Measurements from ENCODE around the gene PGM3. TPM values are rescaled to one million over a fixed set of nuclear protein-coding genes. Genes with fewer than 3 reads are reported as not detected.
"Not testable (repeated sequence)": the region's sequence is repeated elsewhere in the genome, so short reads cannot be mapped to it uniquely, and the experiment has no call there.

The PGM3 gene, protein sequence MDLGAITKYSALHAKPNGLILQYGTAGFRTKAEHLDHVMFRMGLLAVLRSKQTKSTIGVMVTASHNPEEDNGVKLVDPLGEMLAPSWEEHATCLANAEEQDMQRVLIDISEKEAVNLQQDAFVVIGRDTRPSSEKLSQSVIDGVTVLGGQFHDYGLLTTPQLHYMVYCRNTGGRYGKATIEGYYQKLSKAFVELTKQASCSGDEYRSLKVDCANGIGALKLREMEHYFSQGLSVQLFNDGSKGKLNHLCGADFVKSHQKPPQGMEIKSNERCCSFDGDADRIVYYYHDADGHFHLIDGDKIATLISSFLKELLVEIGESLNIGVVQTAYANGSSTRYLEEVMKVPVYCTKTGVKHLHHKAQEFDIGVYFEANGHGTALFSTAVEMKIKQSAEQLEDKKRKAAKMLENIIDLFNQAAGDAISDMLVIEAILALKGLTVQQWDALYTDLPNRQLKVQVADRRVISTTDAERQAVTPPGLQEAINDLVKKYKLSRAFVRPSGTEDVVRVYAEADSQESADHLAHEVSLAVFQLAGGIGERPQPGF
- total RNA-seq (2014; rRNA removed): 28.6 and 39.5 TPM in 2 replicates
- 27.7 TPM for polyA plus RNA-seq (2012)

DNA sequence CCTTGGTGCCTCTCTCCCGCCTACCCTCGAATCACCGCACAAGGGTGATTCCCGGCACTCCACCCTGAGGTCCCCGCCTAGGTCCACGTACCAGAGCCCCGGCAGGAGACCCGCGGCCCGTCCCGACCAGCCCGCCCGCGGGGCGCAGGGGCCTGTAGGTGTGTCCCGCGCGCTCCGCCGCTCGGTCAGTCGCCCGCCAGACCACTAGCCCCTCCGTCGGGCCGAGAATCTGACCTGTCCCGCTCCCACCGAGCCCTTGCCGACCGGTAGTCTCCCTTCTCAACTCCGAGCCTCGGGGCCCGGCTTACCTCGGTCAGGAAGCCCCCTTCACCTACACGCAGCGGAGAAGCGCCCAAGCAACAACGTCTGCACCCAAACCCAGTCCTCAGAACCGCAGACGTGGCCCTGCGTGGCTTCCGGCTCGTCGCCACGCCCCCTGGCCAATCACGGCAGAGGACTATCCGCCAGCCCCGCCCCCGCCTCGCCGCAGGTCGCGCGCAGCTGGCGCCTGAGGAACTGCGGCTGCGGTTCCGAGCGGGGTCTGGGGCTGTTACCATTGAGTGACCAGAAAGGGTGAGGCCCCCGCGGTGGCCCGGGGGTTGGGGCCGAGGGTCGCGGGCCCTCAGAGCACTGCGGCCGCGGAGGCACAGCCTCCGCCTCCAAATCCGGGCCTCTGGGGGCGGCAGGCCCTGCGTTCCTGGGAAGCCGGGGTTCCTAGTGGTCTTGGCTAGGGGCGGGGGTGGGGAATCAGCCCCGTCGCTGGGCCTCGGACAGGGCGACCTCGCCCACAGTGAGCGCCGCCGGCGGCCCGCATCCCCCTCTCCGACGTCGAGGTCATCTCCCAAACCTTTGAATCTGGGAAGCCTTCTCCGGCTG lies at the start of gene PGM3, which contains the start of gene RWDD2A:
TSS of gene PGM3 (minus strand) at position 395 of the 876 bp plus-strand sequence. CDS start 2,253 bp downstream, outside the sequence.
TSS of gene RWDD2A (plus strand) at position 487 of the 876 bp plus-strand sequence. CDS start 1,095 bp downstream, outside the sequence.
- DNase-seq (ENCODE audit: low read depth): peak; percentile 71

DNA sequence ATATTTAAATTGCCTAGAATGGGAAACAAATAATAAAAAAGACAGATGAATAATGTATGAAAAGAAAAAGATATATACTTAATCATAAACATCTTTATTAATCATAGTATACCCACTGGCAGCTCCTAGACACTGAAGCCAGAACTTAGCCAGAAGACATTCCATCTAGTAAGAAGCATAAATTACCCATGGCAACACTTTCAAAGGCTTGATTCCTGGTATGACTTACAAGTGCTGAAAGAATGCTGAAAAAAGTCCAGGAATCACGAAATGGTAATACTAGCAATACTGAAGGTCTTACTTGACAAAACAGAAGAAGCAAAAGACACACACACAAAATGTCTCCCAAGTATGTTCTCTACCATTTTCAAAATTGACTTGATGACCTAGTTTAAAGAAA lies 38.1 kb upstream of the PGM3 start:
- no peak for DNase-seq (ENCODE audit: low read depth)

DNA sequence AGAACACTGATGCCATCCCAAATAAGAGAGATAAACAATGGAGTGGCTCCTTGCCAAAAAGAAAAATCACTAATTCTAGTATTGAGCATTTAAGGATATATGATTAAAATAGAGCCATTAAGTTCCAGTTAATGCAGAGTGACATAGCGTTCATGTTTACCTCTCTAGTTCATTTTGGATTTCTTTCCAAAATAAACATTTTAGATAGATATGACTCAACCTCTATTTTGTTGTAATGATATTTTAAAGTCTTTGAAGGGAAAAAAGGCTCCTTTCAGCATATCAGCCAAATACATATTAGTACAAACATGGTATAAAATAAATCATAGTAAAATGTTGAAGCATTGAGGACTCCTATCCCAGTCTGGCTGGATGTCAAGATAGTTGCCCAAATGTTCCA lies 33.5 kb upstream of the PGM3 start:
- no peak for DNase-seq (ENCODE audit: low read depth)

DNA sequence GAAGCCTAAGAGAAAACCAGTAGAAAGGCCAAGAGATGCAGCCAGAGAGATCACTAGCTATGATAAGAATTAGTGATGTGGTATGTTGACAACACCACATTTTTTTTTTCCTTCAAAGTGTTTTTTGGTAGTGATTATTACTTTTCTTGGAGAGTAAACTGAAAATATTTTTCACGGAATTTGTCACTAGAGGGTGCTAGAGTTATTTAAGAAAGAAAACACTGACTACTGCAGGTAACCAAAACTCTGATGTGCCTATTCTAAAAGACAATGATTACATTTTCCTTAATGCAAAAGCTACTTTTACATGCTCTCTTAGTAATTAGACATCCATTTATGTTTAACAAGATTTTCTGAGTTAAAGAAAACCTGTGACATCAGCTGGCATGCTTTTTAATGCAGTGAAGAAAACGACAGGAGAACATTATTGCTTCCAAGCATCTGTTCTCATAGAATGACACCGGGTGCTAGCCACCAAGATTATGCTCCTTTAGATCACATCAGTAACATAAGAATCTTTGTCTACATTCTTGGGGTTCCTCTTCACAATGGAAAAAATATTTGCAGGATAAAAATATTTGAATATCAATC lies 28.9 kb upstream of the PGM3 start:
- DNase-seq (ENCODE audit: low read depth): peak; percentile 52

DNA sequence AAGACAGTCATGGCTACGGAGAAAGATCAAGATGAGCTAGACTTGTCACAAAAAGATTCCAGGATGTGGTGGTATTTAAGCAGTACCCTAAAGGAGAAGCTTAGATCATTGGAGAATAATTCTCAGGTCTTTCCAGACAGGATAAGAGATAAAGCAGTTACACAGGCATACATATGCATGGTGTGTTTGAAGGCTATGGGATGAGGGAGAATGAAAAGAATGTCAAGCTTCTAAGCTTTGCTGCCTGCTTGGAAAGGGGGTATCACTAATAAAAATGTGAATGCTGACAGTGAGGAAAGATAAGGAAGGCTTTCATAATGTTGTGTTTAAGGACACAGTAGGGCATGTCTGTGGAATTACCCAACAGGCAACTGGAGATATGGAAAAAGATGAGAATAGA lies 28.2 kb upstream of the PGM3 start:
- no peak for DNase-seq (ENCODE audit: low read depth)

DNA sequence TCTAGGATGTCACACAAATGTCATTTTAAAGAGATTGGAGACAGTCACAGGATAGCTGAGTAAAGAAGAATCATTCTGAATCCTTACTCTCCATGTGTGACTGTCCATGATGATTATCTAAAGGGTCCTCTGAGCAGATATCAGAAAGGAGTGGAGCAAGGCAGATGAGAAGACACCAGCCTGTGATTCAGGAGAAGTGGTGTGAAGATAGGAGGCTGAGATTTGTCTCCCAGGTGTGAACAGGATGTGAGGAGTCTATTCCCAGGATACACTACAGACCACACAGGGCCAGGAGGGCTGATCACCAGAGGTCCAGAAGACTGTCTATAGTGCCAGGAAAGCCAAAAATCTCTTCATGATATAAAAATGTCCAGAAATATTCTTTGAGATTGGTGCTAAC lies 27.1 kb upstream of the PGM3 start:
- DNase-seq (ENCODE audit: low read depth): no peak

DNA sequence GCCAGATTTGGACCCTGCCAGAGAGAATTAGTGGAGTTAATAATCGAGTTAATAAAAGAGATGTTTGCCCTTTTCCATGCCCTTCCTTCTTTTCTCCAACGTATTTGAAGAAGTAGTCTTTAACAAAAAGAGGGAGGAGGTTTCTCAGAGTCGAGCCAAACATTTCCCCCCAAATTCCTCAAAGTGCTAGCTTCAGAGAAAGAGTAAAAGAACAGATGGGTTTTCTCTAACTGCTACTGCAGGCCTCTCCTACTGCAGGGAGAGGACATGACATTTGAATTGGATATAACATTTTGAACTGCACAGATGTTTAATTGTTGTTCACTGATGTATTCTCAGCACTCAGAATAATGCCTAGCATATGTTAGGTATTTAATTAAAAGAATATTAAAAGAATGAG lies 25.6 kb upstream of the PGM3 start:
- no peak for DNase-seq (ENCODE audit: low read depth)

DNA sequence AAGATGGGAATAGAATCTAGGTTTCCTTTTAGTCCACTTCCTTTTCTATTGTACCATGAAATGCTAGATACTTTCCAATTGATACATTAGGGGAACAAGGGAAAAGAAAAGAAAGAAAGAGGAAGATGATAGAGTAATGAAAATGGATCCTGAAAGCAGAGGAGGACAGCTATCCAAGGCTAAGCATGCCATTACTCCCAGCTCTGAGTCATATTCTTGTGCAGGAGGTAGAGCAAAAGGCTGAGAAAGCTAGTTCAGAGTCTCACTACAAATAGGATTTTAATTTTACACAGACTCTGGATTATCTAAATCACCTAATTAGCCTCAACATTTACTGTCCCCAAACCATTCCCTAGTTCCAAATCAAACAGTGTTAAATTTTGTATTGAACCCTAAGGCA lies 23.7 kb upstream of the PGM3 start:
- DNase-seq (ENCODE audit: low read depth): no peak

DNA sequence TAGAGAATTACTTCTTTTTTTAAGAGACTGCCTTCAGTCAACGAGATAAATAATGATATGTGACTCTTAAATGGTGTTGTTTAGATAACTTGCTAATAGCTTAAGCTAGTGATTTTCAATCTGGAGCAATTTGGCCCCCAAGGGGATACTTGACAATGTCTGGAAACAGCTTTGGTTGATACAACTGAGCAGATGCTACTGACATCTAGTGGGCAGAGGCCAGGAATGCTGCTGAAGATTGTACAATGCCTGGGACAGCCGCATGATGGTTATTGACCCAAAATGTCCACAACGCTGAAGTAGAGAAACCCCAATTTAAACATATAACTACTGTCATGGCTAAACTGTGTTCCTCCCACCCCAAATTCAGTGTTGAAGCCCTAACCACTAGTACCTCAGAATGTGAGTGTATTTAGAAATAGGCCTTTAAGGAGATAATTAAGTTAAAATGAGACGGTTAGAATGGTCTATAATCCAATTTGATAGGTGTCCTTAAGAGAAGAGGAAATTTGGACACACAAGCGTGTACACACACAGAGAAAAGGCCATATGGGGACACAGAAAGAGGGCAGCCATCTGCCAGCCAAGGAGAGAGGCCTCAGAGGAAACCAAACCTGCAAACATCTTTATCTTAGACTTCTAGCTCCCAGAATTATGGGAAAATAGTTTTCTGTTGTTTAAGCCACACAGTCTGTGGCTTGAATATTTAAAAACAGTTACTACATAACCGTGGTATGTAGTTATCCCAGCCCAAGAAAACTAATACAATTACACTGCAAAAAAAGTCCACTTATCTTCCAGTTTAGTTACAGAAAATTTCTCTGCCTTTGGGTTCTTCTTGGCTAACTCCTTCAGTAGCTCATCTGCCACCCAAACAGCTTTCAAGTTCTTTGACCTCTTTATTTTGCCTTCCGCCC lies 22.3 kb upstream of the PGM3 start:
- peak; percentile 78 for DNase-seq (ENCODE audit: low read depth)

DNA sequence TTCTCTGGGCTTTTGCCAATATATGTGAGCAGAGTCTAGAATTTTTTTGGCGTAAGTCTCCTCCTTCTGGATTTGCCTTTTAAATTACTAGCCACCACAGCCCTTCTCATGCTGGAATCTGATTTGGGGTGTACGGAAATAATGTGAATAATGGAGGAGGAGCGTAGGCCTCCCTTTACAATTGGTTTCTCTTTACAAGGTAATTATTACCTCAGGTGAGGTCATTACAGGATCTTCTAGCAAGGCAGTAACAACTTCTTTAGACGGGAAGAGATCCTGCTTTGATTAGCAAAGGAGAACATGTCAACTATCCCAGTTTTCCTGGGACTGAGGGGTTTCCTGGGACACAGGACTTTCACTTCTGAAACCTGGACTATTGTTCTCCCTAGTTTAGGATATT lies 9.0 kb upstream of the PGM3 start:
- DNase-seq (ENCODE audit: low read depth): no peak

DNA sequence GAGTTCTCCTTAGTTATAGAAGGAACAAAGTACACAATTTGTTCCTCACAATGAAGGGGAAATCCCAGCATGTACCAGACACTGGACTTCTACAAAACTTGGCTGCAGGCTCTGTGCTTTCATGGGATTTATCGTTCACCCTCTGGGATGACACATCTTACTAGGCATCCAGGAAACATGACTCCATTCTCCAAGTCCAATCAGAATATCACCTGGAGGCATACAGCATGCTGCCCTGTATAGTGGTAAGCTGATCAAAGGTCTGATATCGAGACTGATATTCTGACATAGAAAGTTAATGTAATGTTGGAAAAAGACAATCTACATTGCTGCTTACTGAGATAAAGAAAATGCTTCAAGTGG lies 6.8 kb upstream of the PGM3 start:
- peak; percentile 32 for DNase-seq (ENCODE audit: low read depth)

DNA sequence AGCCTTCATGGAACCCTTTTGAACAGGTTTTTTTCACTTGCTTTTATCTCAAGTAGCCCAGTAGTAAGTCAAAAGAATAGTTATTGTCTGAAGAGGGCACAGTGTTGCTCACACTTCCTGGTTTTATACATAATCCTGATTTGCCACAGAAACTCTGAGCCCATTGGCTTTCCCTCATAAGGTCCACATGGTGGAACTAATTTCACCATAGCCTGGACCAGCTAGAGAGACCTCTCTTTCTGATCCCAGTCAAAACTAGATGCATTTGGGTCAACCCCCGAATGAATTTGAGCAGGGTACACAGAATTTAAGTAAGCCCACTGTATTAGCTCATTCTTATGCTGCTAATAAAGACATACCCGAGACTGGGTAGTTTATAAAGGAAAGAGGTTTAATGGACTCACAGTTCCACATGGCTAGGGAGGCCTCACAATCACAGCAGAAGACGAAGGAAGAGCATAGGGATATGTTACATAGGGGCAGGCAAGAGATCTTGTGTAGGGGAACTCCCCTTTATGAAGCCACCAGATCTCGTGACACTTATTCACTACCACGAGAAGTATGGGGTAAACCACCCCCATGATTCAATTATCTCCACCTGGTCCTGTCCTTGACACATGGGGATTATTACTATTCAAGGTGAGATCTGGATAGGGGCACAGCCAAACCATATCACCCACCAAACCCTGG lies 6.3 kb upstream of the PGM3 start:
- no peak for DNase-seq (ENCODE audit: low read depth)

DNA sequence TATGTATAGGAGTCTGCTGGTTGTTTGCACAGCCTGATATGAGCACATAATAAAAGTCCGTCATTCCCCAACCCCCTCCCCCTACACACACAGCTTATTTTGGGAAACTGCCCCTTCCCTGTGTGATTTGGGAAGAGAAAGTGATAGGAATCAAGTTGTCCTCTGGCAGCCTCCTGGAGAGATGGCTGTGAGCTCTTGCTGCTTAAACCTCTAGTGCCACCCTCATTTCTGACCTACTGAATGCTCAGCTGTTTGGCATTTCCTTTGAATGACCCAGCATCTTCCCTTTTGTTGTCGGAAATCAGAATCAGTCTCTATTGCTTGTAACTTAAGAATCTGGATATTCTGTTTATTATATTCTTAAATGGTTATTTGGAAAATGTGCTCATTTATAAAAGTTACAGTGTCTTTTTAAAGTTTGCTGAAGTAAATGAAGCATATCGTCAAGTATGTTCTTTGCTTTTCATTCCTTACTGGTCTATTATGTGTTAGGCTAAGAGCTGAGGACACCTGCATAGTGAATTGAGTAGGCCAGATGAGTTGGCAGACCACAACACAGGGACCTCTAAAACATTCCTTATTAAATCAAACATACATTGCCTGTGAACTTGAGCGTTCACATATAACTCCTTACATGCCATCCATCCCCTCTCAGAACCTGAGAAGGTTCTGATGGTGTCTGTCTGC lies 5.6 kb upstream of the PGM3 start:
- DNase-seq (ENCODE audit: low read depth): peak; percentile 20

DNA sequence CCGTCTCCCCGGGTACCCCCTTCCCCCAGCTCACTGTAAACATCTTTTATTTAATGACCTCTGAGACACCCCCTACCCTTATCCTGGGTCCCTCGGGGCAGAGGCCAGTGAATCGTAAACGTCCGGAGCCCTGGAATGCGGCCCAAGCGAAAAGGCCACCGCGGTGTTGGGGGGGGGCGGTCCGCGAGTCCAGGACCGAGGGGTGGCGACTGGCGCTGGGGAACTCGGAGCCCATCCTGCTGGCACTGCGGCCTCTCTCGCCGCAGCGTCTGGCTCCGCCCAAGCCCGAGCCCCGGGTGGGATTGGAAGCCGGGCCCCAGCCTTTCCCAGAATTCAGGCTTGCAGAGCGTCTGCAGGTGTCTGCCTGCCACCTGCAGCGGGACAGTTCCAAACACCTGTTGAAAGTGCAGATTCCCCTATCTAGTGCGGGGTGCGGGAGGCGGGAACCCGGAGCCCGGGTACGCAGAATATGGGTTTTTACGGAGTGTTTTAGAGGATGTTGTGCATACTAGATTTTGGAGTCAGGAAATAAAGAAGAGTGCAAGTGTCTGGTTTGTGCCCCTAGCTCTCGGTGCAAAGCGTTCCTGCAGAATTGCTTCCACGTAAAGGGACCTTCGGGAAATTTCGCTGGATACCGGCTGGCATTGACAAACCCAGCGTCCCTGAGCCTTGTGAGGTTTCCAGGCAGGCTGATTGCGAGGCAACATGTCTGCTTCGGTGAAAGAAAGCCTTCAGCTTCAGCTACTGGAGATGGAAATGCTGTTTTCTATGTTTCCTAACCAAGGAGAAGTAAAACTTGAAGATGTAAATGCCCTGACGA lies 892 bp upstream of the PGM3 start:
- no peak for DNase-seq (ENCODE audit: low read depth)

DNA sequence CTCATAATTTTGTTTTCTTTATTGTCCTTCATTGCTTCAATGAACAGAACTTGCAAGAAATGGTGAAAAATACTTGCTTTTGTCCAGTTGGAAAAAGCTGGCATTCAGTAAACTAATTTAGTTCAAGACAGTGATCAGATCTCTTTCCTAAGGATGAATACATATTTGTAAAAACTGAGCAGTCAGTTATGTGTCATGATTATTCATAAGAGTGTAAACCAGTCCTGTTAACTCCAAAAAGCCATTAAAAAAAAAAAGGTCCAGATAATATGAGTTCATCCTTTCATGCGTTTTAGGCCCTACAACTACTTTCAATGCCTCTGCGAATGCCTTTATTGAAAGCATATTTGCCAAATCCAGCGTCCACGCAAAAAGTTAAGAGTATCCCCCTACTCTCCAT lies 609 bp downstream of the PGM3 start:
- DNase-seq (ENCODE audit: low read depth): peak; percentile 25

DNA sequence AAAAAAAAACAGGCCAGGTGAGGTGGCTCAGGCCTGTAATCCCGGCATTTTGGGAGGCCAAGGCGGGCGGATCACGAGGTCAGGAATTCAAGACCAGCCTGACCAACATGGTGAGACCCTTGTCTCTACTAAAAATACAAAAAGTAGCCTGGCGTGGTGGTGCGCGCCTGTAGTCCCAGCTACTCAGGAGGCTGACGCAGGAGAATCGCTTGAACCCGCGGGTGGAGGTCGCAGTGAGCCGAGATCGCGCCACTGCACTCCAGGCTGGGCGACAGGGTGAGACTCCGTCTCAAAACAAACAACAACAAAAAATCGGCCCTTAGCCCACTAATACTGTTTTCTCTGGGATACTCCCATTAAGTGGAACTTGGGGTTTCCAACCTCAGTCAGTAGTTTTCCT lies 1.1 kb downstream of the PGM3 start:
- not testable (repeated sequence) for DNase-seq (ENCODE audit: low read depth)

DNA sequence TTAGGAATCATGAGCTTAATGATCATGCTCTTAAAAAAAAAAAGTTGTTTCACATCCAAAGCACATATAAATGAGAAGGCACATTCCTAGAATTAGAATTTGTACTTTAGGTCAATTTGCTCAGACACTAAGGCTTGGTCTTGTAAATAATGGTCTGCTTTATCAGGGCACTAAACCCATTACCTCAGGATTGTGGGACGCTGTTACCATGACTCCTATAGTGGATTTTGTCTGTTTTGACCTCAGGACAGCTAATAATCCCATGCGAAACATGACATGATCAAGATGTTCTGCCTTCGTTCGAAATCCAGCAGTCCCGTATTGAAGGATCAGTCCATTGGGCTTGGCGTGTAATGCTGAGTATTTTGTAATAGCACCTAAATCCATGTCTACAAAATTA lies 2.4 kb downstream of the PGM3 start:
- DNase-seq (ENCODE audit: low read depth): no peak

DNA sequence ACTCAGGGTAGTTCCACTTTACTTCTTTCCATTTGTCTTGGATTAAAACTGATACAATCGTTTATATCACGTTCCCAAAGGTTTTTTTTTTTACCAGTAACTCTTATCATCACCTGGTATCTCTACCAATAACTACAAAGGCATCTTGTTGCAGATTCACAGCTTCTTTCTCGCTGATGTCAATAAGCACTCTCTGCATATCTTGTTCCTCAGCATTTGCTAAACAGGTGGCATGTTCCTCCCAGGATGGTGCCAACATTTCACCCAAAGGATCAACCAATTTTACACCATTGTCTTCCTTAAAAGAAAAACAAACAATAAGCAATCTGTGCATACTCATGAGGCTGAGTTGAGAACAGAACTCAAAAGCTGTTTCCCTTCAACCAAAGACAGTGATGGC lies 4.6 kb downstream of the PGM3 start:
- DNase-seq (ENCODE audit: low read depth): no peak

DNA sequence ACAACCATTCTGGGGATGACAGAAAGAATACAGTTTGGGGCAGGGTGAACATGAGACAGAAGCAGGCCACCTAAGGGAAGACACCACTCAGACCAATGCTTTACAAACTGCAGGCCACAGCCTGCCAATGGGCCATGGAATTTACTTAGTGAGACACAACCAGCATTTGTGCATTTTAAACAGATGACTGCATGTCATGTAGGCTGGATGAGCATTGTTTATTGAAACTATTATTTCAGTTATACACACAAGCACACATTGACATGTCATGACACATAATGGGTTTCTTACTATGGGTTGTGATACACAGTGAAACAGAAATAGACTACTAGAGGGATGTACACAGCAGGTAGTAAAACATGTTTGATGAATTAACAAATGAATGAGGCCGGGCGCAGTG lies 8.0 kb downstream of the PGM3 start:
- no peak for DNase-seq (ENCODE audit: low read depth)

All from LHCN-M2 (cell line).